ENCODE data around the gene NELFE. TPM values are rescaled to one million over a fixed set of nuclear protein-coding genes. Genes with fewer than 3 reads are reported as not detected.
"Not testable (repeated sequence)": the region's sequence is repeated elsewhere in the genome, so short reads cannot be mapped to it uniquely, and the experiment has no call there.

The NELFE gene
- total RNA-seq, 1 experiment from 2014 or later = 68.3 TPM

GRCh38 chr6:31933537-31933936 is 25.2 kb downstream of the NELFE start (continued):
- TF ChIP-seq, protein P1, sequence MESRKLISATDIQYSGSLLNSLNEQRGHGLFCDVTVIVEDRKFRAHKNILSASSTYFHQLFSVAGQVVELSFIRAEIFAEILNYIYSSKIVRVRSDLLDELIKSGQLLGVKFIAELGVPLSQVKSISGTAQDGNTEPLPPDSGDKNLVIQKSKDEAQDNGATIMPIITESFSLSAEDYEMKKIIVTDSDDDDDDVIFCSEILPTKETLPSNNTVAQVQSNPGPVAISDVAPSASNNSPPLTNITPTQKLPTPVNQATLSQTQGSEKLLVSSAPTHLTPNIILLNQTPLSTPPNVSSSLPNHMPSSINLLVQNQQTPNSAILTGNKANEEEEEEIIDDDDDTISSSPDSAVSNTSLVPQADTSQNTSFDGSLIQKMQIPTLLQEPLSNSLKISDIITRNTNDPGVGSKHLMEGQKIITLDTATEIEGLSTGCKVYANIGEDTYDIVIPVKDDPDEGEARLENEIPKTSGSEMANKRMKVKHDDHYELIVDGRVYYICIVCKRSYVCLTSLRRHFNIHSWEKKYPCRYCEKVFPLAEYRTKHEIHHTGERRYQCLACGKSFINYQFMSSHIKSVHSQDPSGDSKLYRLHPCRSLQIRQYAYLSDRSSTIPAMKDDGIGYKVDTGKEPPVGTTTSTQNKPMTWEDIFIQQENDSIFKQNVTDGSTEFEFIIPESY (IDR thresholded peaks at IDR 0.05; ENCODE audit: extremely low read depth, insufficient replicate concordance, low read length) = no peak
- TF ChIP-seq EGR1 (IDR thresholded peaks at IDR 0.05; ENCODE audit: low read depth) (no peak), CTCF (IDR thresholded peaks at IDR 0.05 in 2 of 3, conservative IDR thresholded peaks at IDR 0.05 in 1 of 3; ENCODE audit: borderline replicate concordance in 1 of 3, insufficient read depth in 1 of 3, low read depth in 2 of 3, low read length in 2 of 3) (no peak)

GRCh38 chr6:31932137-31932536 is 26.6 kb downstream of the NELFE start:
- H3K9me3 ChIP-seq (ENCODE audit: control insufficient read depth in 1 of 2, insufficient read depth in 1 of 2, low read depth in 1 of 2, low read length in 2 of 2); DNase-seq (ENCODE audit: low read depth, low spot score); intact Hi-C loops (cut with micrococcal nuclease); H3K9ac ChIP-seq (ENCODE audit: low read length); H3K36me3 ChIP-seq (ENCODE audit: control insufficient read depth in 1 of 2, insufficient read depth in 2 of 2, low read length in 2 of 2); H3K9me2 ChIP-seq (ENCODE audit: insufficient read depth); CTCF ChIA-PET; H3K4me1 ChIP-seq (ENCODE audit: control insufficient read depth in 1 of 2, insufficient read depth in 2 of 2, low read length in 2 of 2); POLR2A ChIA-PET; H2AFZ ChIP-seq (ENCODE audit: low read depth, low read length, poor library complexity, severe bottlenecking); RAD21 ChIA-PET (ENCODE audit: low non-redundant PET in 1 of 2, low total read pairs in 2 of 2, uncharacterized antibody in 2 of 2, unreplicated experiment in 2 of 2); H3K27ac ChIP-seq (ENCODE audit: low read depth, low read length); H3K4me2 ChIP-seq (ENCODE audit: low read length); H3K79me2 ChIP-seq (ENCODE audit: insufficient read depth, low read length); H3K4me3 ChIP-seq (replicated peaks in 1 of 2; ENCODE audit: low read depth in 1 of 2, low read length in 2 of 2); BruUV-seq (replicated peaks); H4K20me1 ChIP-seq (ENCODE audit: insufficient read depth); H3K27me3 ChIP-seq (ENCODE audit: insufficient read depth, low read length); ATAC-seq: not testable (repeated sequence)
